GM23248 (cell line): Measurements from ENCODE around the gene FSTL3. TPM values are rescaled to one million over a fixed set of nuclear protein-coding genes. Genes with fewer than 3 reads are reported as not detected.

ENCODE experiments used
- DNase-seq: peaks from one replicate; pipeline ENCODE4 v3.0.0-alpha.2; 2015
- H2AFZ ChIP-seq: fragments of 200-600 bp; sonication (generic); 2 replicates; pipeline ENCODE4 v1.6.1; 2016; ENCODE audit warnings: antibody characterized with exemption
- H3F3A ChIP-seq: fragments of 200-600 bp; sonication (generic); 2 replicates; pipeline ENCODE4 v1.6.1; 2016; ENCODE audit warnings: mild to moderate bottlenecking, antibody characterized with exemption, mixed run types; ENCODE audit not compliant: insufficient read depth
- H3K27ac ChIP-seq: fragments of 200-600 bp; sonication (generic); 2 replicates; pipeline ENCODE4 v1.5.1; 2016; ENCODE audit warnings: mild to moderate bottlenecking
- H3K27me3 ChIP-seq: fragments of 200-600 bp; sonication (generic); replicated peaks from 2 replicates; pipeline ENCODE4 v1.6.1; 2016; ENCODE audit warnings: mild to moderate bottlenecking; ENCODE audit not compliant: insufficient read depth
- H3K36me3 ChIP-seq: fragments of 200-600 bp; sonication (generic); 2 replicates; pipeline ENCODE4 v1.6.1; 2016; ENCODE audit warnings: low read depth, mild to moderate bottlenecking
- H3K4me1 ChIP-seq: fragments of 200-600 bp; sonication (generic); 2 replicates; pipeline ENCODE4 v1.6.1; 2016; ENCODE audit warnings: mild to moderate bottlenecking; ENCODE audit not compliant: insufficient read depth
- H3K4me2 ChIP-seq: fragments of 200-600 bp; sonication (generic); one replicate; pipeline ENCODE4 v1.6.1; 2016; ENCODE audit warnings: mild to moderate bottlenecking; ENCODE audit not compliant: unreplicated experiment
- H3K4me3 ChIP-seq: fragments of 200-600 bp; sonication (generic); 2 replicates; pipeline ENCODE4 v1.5.1; 2016; ENCODE audit warnings: mild to moderate bottlenecking
- H3K79me2 ChIP-seq: fragments of 200-600 bp; sonication (generic); 2 replicates; pipeline ENCODE4 v1.6.1; 2016; ENCODE audit warnings: mild to moderate bottlenecking; ENCODE audit not compliant: insufficient read depth
- H3K9ac ChIP-seq: fragments of 200-600 bp; sonication (generic); 2 replicates; pipeline ENCODE4 v1.6.1; 2016; ENCODE audit warnings: mild to moderate bottlenecking
- H3K9me2 ChIP-seq: fragments of 200-600 bp; sonication (generic); 2 replicates; pipeline ENCODE4 v1.6.1; 2016; ENCODE audit warnings: mixed run types, mild to moderate bottlenecking, moderate library complexity; ENCODE audit not compliant: insufficient read depth
- H3K9me3 ChIP-seq: fragments of 200-600 bp; sonication (generic); one replicate; pipeline ENCODE4 v1.6.1; 2017; ENCODE audit warnings: low read depth
- H4K20me1 ChIP-seq: fragments of 200-600 bp; sonication (generic); 2 replicates; pipeline ENCODE4 v1.6.0; 2016; ENCODE audit not compliant: insufficient read depth
- EZH2 ChIP-seq: fragments of 200-600 bp; sonication (generic); IDR thresholded peaks from 2 replicates; pipeline ENCODE4 v1.6.1; 2018; ENCODE audit warnings: antibody characterized with exemption, mild to moderate bottlenecking; ENCODE audit not compliant: insufficient read depth, poor library complexity, severe bottlenecking
- EZH2phosphoT487 ChIP-seq: fragments of 200-600 bp; sonication (generic); IDR thresholded peaks from 2 replicates; pipeline ENCODE4 v1.6.1; 2018; ENCODE audit warnings: antibody characterized with exemption, moderate library complexity, mild to moderate bottlenecking, low read depth; ENCODE audit not compliant: insufficient read depth
- WGBS, 2 experiments: methylation state at CpG; one replicate each; pipeline ENCODE4 v1.1.6; 2015 to 2017; ENCODE audit warnings: low lambda C conversion rate in 2 of 2, low coverage in 1 of 2; ENCODE audit errors: missing lambda C conversion rate in 2 of 2; 5-methylcytosine and 5-hydroxymethylcytosine counted together
- in situ Hi-C: fragments of 300-500 bp; cut with MboI; formaldehyde crosslinking; loops from 2 replicates; pipeline ENCODE4 v1.15.0; 2020
- polyA plus RNA-seq: library from polyadenylated mRNA; unstranded; fragments of >200 nt; fragmentation: Nextera tagmentation; extraction: Ambion mirVana; gene quantifications from 2 replicates; pipeline ENCODE4 v1.2.1, GENCODE V29; 2016
- total RNA-seq: library from RNA; depleted of rRNA; stranded (reverse); fragments of >200 nt; shearing (Covaris generic); gene quantifications from 2 replicates; pipeline ENCODE4 v1.2.3, GENCODE V29; 2014

FSTL3 gene
- total and polyA plus RNA-seq, 2 experiments from 2014 or later: 41.4 to 100 TPM

DNA sequence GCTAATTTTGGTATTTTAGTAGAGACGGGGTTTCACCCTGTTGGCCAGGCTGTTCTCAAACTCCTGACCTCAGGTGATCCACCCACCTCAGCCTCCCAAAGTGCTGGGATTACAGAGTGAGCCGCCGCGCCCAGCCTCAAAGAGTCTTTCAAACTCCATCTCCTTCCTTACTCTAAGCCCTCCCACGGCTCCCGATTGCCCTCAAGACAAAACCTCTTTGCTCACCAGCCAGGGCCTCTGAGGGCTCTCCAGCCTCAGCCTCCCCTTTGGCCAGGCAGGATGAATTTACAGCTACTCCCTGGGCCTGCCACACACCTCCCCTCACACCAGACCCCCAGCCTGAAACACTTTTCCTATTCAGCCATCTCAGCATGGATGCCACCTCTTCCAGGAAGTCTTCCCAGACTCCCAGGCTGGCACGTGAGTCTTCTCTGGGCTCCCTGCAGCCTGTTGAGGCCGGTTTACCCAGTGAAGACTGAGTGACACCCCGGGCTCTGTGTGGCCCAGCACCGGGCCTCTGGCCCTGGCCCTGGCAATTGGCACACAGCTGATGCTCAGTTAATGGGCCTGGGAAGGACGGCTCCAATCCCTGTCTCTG is 11.5 kb downstream of the FSTL3 start:
- Histone ChIP-seq H3K9me3 (no peaks in the 10 kb centered on the region), H4K20me1 (no peaks in the 10 kb centered on the region), H3K27me3 (no peaks in the 10 kb centered on the region), H3K36me3 (no peaks in the 10 kb centered on the region), H3K4me2 (no peak overlapping the region), H3K4me3 (no peak overlapping the region), H3K9me2 (no peaks in the 10 kb centered on the region), H3K4me1 (no peaks in the 10 kb centered on the region), H3F3A (no peaks in the 10 kb centered on the region), H3K9ac (no peak overlapping the region), H3K79me2 (no peaks in the 10 kb centered on the region), H2AFZ (no peak overlapping the region), H3K27ac (no peak overlapping the region)
- DNase-seq: no peak
- 64 to 80% methylated on average over 6 to 11 of the region's 11 CpGs for WGBS, 2 experiments
- in situ Hi-C loops: no loop called here
- no peak for TF ChIP-seq EZH2
- TF ChIP-seq EZH2phosphoT487: no peak

DNA sequence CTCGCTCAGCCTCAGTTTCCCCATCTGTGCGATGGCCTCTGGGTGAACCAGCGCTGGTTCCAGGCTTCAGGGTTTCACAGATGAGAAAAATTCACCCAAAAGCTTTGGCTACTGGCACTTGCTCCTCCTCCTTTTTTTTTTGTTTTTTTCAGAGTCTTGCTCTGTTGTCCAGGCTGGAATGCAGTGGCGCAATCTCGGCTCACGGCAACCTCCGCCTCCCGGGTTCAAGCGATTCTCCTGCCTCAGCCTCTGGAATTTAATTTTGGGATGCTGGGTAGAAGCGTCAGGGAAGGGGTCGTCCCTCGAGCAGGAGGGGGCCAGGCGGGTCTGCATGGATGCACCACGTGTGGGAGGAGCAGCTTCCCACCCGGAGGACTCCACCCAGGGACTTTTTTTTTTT is 12.0 kb downstream of the FSTL3 start:
- no peak for TF ChIP-seq EZH2
- no peak for TF ChIP-seq EZH2phosphoT487
- Histone ChIP-seq H3K9me3 (no peaks in the 10 kb centered on the region), H3K4me3 (no peak overlapping the region), H4K20me1 (no peaks in the 10 kb centered on the region), H3K36me3 (no peaks in the 10 kb centered on the region), H3K9ac (no peak overlapping the region), H3K4me2 (no peak overlapping the region), H3K4me1 (no peaks in the 10 kb centered on the region), H3K27ac (no peak overlapping the region), H3F3A (no peaks in the 10 kb centered on the region), H2AFZ (no peak overlapping the region), H3K79me2 (no peaks in the 10 kb centered on the region), H3K9me2 (no peaks in the 10 kb centered on the region), H3K27me3 (no peaks in the 10 kb centered on the region)
- DNase-seq: no peak
- in situ Hi-C loops: no loop called here
- 27 to 37% methylated on average over 13 to 15 of the region's 15 CpGs for WGBS, 2 experiments

DNA sequence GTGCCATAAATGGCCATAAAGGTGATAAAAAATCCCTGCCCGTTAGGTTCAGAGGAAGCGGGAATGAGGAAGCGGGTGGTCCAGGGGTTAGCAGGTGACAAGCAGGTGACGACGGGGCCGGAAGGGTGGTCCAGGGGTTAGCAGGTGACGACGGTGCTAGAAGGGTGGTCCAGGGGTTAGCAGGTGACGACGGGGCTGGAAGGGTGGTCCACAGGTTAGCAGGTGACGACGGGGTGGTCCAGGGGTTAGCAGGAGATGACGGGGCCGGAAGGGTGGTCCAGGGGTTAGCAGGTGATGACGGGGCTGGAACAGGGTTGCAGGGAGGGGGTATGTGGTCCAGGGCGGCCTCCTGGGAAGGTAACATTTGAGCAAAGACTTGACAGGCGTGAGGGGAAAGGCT is 12.8 kb downstream of the FSTL3 start:
- WGBS, 2 experiments: 86 to 93% methylated on average over 17 of the region's 17 CpGs
- DNase-seq: no peak
- Histone ChIP-seq H3K4me1 (no peaks in the 10 kb centered on the region), H3F3A (no peaks in the 10 kb centered on the region), H3K9ac (no peak overlapping the region), H3K79me2 (no peaks in the 10 kb centered on the region), H3K9me2 (no peaks in the 10 kb centered on the region), H3K4me2 (no peak overlapping the region), H3K27ac (no peak overlapping the region), H2AFZ (no peak overlapping the region), H3K27me3 (no peaks in the 10 kb centered on the region), H3K4me3 (no peak overlapping the region), H3K36me3 (no peaks in the 10 kb centered on the region), H4K20me1 (no peaks in the 10 kb centered on the region), H3K9me3 (no peaks in the 10 kb centered on the region)
- in situ Hi-C loops: no loop called here
- TF ChIP-seq EZH2 (no peak), EZH2phosphoT487 (no peak)

DNA sequence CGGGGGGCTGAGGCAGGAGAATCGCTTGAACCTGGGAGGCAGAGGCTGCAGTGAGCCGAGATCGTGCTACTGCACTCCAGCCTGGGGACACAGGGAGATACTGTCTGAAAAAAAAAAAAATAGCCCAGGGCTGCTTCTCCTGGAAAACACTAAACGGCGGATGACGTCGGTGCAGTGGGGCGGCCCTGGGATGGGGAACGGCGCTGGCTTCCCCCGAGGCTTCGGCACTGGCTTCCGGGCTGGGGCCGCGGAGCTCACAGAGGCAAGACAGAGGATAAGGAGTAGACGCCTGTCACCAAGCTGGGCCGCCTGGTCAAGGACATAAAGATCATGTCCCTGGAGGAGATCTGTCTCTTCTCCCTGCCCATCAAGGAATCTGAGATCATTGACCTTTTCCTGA is 14.0 kb downstream of the FSTL3 start:
- TF ChIP-seq EZH2 (no peak), EZH2phosphoT487 (no peak)
- Histone ChIP-seq H3K4me2 (no peak overlapping the region), H3K27ac (no peak overlapping the region), H3K4me3 (no peak overlapping the region), H3F3A (no peaks in the 10 kb centered on the region), H3K36me3 (no peaks in the 10 kb centered on the region), H2AFZ (no peak overlapping the region), H3K9me2 (no peaks in the 10 kb centered on the region), H3K9ac (no peak overlapping the region), H4K20me1 (no peaks in the 10 kb centered on the region), H3K9me3 (no peaks in the 10 kb centered on the region), H3K79me2 (no peaks in the 10 kb centered on the region), H3K27me3 (no peaks in the 10 kb centered on the region), H3K4me1 (no peaks in the 10 kb centered on the region)
- no peak for DNase-seq
- WGBS, 2 experiments: 77% methylated on average over 13 to 18 of the region's 18 CpGs
- in situ Hi-C loops: no loop called here
